HTR-8/SVneo (cell line): ENCODE data around the gene UBN1.

Source experiments
- DNase-seq: peaks from one replicate; pipeline ENCODE4 v3.0.0; 2011; ENCODE audit warnings: low spot score, mixed read lengths; ENCODE audit not compliant: insufficient read length
- FAIRE-seq: peaks from 2 replicates; lab custom pipeline; 2011; peaks lifted over from hg19 to GRCh38; lab: Jason Lieb, UNC

UBN1 gene

GRCh38 chr16:4900036-4900435, 52.8 kb downstream of the UBN1 start:
- FAIRE-seq (no peak), DNase-seq (no peak)

GRCh38 chr16:4900750-4901149, 53.5 kb downstream of the UBN1 start:
- DNase-seq (no peak), FAIRE-seq (no peak)

GRCh38 chr16:4902038-4902437, 54.8 kb downstream of the UBN1 start:
- no peak for FAIRE-seq
- no peak for DNase-seq

GRCh38 chr16:4904108-4904941, 57.0 kb downstream of the UBN1 start:
- DNase-seq = no peak
- no peak for FAIRE-seq

GRCh38 chr16:4904942-4905615, 57.8 kb downstream of the UBN1 start:
- DNase-seq = no peak
- FAIRE-seq = no peak

- DNase-seq (no peak), FAIRE-seq (no peak)
These were observed 61.6 kb downstream of the UBN1 start for GRCh38 chr16:4908854-4909401.

GRCh38 chr16:4909825-4910224, 62.5 kb downstream of the UBN1 start:
- DNase-seq (no peak), FAIRE-seq (no peak)

GRCh38 chr16:4910828-4911227, 63.5 kb downstream of the UBN1 start:
- DNase-seq (no peak), FAIRE-seq (no peak)

- DNase-seq (no peak), FAIRE-seq (no peak)
These were observed 64.7 kb downstream of the UBN1 start for GRCh38 chr16:4911970-4912386.

- no peak for DNase-seq
- no peak for FAIRE-seq
These were observed 66.0 kb downstream of the UBN1 start for GRCh38 chr16:4913130-4913773.

GRCh38 chr16:4913774-4914525, 66.7 kb downstream of the UBN1 start:
- DNase-seq (no peak), FAIRE-seq (no peak)

GRCh38 chr16:4914528-4915225, 67.4 kb downstream of the UBN1 start:
- FAIRE-seq (no peak), DNase-seq (no peak)

- FAIRE-seq = peak; percentile 87
These were observed 68.0 kb downstream of the UBN1 start for GRCh38 chr16:4915226-4915761.

GRCh38 chr16:4917117-4917516, 69.8 kb downstream of the UBN1 start:
- FAIRE-seq = no peak
- no peak for DNase-seq

More at GRCh38 chr16:4915226-4915761, 68.0 kb downstream of the UBN1 start:
- peak; percentile 64 for DNase-seq

- no peak for FAIRE-seq
- no peak for DNase-seq
These were observed 71.5 kb downstream of the UBN1 start for GRCh38 chr16:4918781-4919251.

- FAIRE-seq (no peak), DNase-seq (no peak)
These were observed 73.5 kb downstream of the UBN1 start for GRCh38 chr16:4920826-4921225.

- FAIRE-seq (no peak), DNase-seq (no peak)
These were observed 75.6 kb downstream of the UBN1 start for GRCh38 chr16:4922721-4923342.

- no peak for FAIRE-seq
- no peak for DNase-seq
These were observed 76.6 kb downstream of the UBN1 start for GRCh38 chr16:4923853-4924252.
